ENCODE measurements around the gene GFRAL.

DNA sequence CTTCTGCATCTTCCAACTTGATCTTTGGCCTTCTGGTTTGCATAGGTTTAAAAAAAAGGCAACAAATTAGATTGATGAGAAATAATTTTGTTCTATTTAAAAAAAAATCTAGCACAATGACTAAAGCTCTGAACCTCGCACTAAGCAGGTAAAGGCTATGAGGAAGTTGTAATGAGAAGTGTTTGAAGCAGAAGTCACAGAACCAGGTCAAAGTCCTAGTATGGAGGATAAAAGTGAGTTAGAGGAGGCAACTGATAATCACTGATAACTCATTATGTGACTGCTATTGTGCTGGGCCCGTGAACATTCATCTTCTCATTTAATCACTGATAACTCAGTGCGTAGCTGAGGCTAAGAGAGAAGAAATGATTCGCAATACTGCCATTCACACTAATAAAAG, 46.1 kb upstream of the GFRAL start:
- TF ChIP-seq, protein P1, sequence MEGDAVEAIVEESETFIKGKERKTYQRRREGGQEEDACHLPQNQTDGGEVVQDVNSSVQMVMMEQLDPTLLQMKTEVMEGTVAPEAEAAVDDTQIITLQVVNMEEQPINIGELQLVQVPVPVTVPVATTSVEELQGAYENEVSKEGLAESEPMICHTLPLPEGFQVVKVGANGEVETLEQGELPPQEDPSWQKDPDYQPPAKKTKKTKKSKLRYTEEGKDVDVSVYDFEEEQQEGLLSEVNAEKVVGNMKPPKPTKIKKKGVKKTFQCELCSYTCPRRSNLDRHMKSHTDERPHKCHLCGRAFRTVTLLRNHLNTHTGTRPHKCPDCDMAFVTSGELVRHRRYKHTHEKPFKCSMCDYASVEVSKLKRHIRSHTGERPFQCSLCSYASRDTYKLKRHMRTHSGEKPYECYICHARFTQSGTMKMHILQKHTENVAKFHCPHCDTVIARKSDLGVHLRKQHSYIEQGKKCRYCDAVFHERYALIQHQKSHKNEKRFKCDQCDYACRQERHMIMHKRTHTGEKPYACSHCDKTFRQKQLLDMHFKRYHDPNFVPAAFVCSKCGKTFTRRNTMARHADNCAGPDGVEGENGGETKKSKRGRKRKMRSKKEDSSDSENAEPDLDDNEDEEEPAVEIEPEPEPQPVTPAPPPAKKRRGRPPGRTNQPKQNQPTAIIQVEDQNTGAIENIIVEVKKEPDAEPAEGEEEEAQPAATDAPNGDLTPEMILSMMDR (IDR thresholded peaks at IDR 0.05; ENCODE audit: poor library complexity, severe bottlenecking): no peak
- TF ChIP-seq EZH2 (IDR thresholded peaks at IDR 0.05; ENCODE audit: borderline replicate concordance, insufficient read depth, low read length, poor library complexity, severe bottlenecking) (no peak), EP300 (conservative IDR thresholded peaks at IDR 0.05; ENCODE audit: poor library complexity, severe bottlenecking) (no peak), POLR2AphosphoS5 (IDR thresholded peaks at IDR 0.05) (no peak), TAF1 (IDR thresholded peaks at IDR 0.05; ENCODE audit: low read depth) (no peak)
- TF ChIP-seq, protein P2, sequence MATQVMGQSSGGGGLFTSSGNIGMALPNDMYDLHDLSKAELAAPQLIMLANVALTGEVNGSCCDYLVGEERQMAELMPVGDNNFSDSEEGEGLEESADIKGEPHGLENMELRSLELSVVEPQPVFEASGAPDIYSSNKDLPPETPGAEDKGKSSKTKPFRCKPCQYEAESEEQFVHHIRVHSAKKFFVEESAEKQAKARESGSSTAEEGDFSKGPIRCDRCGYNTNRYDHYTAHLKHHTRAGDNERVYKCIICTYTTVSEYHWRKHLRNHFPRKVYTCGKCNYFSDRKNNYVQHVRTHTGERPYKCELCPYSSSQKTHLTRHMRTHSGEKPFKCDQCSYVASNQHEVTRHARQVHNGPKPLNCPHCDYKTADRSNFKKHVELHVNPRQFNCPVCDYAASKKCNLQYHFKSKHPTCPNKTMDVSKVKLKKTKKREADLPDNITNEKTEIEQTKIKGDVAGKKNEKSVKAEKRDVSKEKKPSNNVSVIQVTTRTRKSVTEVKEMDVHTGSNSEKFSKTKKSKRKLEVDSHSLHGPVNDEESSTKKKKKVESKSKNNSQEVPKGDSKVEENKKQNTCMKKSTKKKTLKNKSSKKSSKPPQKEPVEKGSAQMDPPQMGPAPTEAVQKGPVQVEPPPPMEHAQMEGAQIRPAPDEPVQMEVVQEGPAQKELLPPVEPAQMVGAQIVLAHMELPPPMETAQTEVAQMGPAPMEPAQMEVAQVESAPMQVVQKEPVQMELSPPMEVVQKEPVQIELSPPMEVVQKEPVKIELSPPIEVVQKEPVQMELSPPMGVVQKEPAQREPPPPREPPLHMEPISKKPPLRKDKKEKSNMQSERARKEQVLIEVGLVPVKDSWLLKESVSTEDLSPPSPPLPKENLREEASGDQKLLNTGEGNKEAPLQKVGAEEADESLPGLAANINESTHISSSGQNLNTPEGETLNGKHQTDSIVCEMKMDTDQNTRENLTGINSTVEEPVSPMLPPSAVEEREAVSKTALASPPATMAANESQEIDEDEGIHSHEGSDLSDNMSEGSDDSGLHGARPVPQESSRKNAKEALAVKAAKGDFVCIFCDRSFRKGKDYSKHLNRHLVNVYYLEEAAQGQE (IDR thresholded peaks at IDR 0.05; ENCODE audit: borderline replicate concordance): no peak

Measured in neural cell (in vitro differentiated cells).